Neuronal stem cell (in vitro differentiated cells): Measurements from ENCODE around the gene OR9A2.

ENCODE experiments used
- DNase-seq: peaks from one replicate; pipeline ENCODE4 v3.0.0-alpha.2; 2013; ENCODE audit warnings: low spot score
- H2AFZ ChIP-seq: one replicate; pipeline ENCODE4 v1.6.1; 2013; ENCODE audit warnings: mild to moderate bottlenecking, low read length, inconsistent platforms
- H2AK5ac ChIP-seq: 2 replicates; pipeline ENCODE4 v1.6.1; 2013; ENCODE audit warnings: low read depth, mild to moderate bottlenecking, inconsistent platforms, low read length, moderate library complexity, mixed read lengths
- H2BK120ac ChIP-seq: 2 replicates; pipeline ENCODE4 v1.6.1; 2013; ENCODE audit warnings: low read depth, mild to moderate bottlenecking, inconsistent platforms, low read length, moderate library complexity, mixed read lengths
- H2BK12ac ChIP-seq: one replicate; pipeline ENCODE4 v1.6.1; 2013; ENCODE audit warnings: low read length, inconsistent platforms
- H2BK15ac ChIP-seq: 2 replicates; pipeline ENCODE4 v1.6.1; 2013; ENCODE audit warnings: mild to moderate bottlenecking, low read length, inconsistent platforms, mixed read lengths
- H2BK5ac ChIP-seq: one replicate; pipeline ENCODE4 v1.6.1; 2013; ENCODE audit warnings: inconsistent platforms, mild to moderate bottlenecking, low read length, moderate library complexity
- H3K14ac ChIP-seq: one replicate; pipeline ENCODE4 v1.6.1; 2013; ENCODE audit warnings: low read length, inconsistent platforms
- H3K18ac ChIP-seq: 2 replicates; pipeline ENCODE4 v1.6.1; 2013; ENCODE audit warnings: low read length, inconsistent platforms
- H3K23ac ChIP-seq: 2 replicates; pipeline ENCODE4 v1.6.1; 2013; ENCODE audit warnings: low read depth, mild to moderate bottlenecking, mixed read lengths, low read length, inconsistent platforms; ENCODE audit not compliant: poor library complexity
- H3K27ac ChIP-seq: replicated peaks from 3 replicates; pipeline ENCODE4 v1.5.1; 2013; ENCODE audit warnings: low read length, inconsistent platforms
- H3K27me3 ChIP-seq, 3 experiments: 2 replicates each; pipeline ENCODE4 v1.6.1; 2013; ENCODE audit warnings: low read length in 3 of 3, mild to moderate bottlenecking in 2 of 3, inconsistent platforms in 1 of 3, low read depth in 1 of 3, mixed read lengths in 1 of 3, moderate library complexity in 1 of 3; ENCODE audit not compliant: control insufficient read depth in 3 of 3, insufficient read depth in 3 of 3
- H3K36me3 ChIP-seq, 2 donors: replicated peaks in 1 of 2; 2 replicates each; pipeline ENCODE4 v1.6.1; 2013; ENCODE audit warnings: low read length in 2 of 2; ENCODE audit not compliant: control insufficient read depth in 2 of 2, insufficient read depth in 2 of 2
- H3K4ac ChIP-seq: 2 replicates; pipeline ENCODE4 v1.6.1; 2013; ENCODE audit warnings: inconsistent platforms, mild to moderate bottlenecking, low read length, moderate library complexity
- H3K4me1 ChIP-seq, 2 donors: 1 replicate in 1 of 2; 2 replicates in 1 of 2; pipeline ENCODE4 v1.6.1; 2013; ENCODE audit warnings: low read length in 2 of 2, low read depth in 1 of 2; ENCODE audit not compliant: control insufficient read depth in 2 of 2, insufficient read depth in 1 of 2
- H3K4me2 ChIP-seq: one replicate; pipeline ENCODE4 v1.6.1; 2013; ENCODE audit warnings: mild to moderate bottlenecking, low read length, inconsistent platforms; ENCODE audit not compliant: insufficient read depth, poor library complexity, severe bottlenecking
- H3K4me3 ChIP-seq, 2 donors: 2 replicates each; pipeline ENCODE4 v1.5.1; 2013; ENCODE audit warnings: low read length in 2 of 2, mild to moderate bottlenecking in 2 of 2, inconsistent platforms in 1 of 2, moderate library complexity in 1 of 2
- H3K79me1 ChIP-seq: one replicate; pipeline ENCODE4 v1.6.1; 2013; ENCODE audit warnings: low read depth, mild to moderate bottlenecking, inconsistent platforms, low read length, moderate library complexity
- H3K9ac ChIP-seq: one replicate; pipeline ENCODE4 v1.6.1; 2013; ENCODE audit warnings: mild to moderate bottlenecking, low read depth, low read length, inconsistent platforms; ENCODE audit not compliant: poor library complexity
- H3K9me3 ChIP-seq, 2 donors: replicated peaks in 1 of 2; 2 replicates each; pipeline versions ENCODE3 to v1.6.1; 2013; ENCODE audit warnings: low read length in 2 of 2, mild to moderate bottlenecking in 2 of 2, inconsistent platforms in 1 of 2, low read depth in 1 of 2, mixed read lengths in 1 of 2, moderate library complexity in 1 of 2; ENCODE audit not compliant: control insufficient read depth in 2 of 2, insufficient read depth in 1 of 2
- H4K8ac ChIP-seq: one replicate; pipeline ENCODE4 v1.6.1; 2013; ENCODE audit warnings: low read depth, mild to moderate bottlenecking, inconsistent platforms, low read length, moderate library complexity
- H4K91ac ChIP-seq: one replicate; pipeline ENCODE4 v1.6.1; 2013; ENCODE audit warnings: low read length, low read depth, mild to moderate bottlenecking, inconsistent platforms; ENCODE audit not compliant: poor library complexity
- WGBS, 2 donors: extraction: QIAGEN DNeasy Blood & Tissue Kit; methylation state at CpG; one replicate each; pipeline ENCODE4 v1.1.7; 2013; ENCODE audit warnings: missing lambda C conversion rate in 2 of 2, mixed read lengths in 1 of 2; ENCODE audit not compliant: insufficient read length in 2 of 2, insufficient replicate concordance in 1 of 2; ENCODE audit errors: extremely low coverage in 2 of 2; 5-methylcytosine and 5-hydroxymethylcytosine counted together

The OR9A2 gene

DNA sequence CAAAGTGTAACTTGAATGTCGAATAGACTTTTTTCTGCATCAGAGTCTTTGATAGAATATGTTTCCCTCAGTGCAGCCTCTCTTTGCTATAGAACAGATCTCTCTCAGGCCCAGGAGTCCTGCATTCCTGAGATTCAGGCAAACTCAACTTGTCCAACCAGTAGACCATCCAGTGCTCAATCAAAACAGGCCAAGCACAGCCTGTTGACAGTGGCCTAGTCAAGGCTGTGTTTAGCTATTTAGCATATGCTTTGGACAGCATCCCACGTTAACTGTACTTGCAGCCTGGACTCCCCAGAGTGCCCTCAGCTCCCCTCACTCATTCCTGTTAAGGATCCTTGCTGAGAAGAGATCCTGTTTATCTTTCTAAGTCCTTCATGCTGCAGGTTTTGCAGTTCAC, 41.5 kb upstream of the OR9A2 start:
- Histone ChIP-seq H3K4me1 (peaks cover 0 to 14% of the 10 kb centered on the region in 2 donors), H3K23ac (no peak overlapping the region), H3K4ac (no peak overlapping the region), H3K9me3 (no peaks in the 10 kb centered on the region), H3K4me3 (no peak overlapping the region), H3K18ac (no peak overlapping the region), H3K9ac (no peak overlapping the region), H4K91ac (no peak overlapping the region), H2AFZ (no peak overlapping the region), H2BK15ac (no peak overlapping the region), H2AK5ac (no peak overlapping the region), H2BK120ac (no peak overlapping the region), H3K27ac (no peak overlapping the region), H3K14ac (no peak overlapping the region), H3K4me2 (no peak overlapping the region), H2BK12ac (no peak overlapping the region), H3K27me3 (no peaks in the 10 kb centered on the region), H3K36me3 (no peaks in the 10 kb centered on the region), H3K79me1 (no peaks in the 10 kb centered on the region), H4K8ac (no peak overlapping the region), H2BK5ac (no peak overlapping the region)
- no CpG with 5 or more reads among the region's 2 CpGs for WGBS, 2 donors
- no peak for DNase-seq

DNA sequence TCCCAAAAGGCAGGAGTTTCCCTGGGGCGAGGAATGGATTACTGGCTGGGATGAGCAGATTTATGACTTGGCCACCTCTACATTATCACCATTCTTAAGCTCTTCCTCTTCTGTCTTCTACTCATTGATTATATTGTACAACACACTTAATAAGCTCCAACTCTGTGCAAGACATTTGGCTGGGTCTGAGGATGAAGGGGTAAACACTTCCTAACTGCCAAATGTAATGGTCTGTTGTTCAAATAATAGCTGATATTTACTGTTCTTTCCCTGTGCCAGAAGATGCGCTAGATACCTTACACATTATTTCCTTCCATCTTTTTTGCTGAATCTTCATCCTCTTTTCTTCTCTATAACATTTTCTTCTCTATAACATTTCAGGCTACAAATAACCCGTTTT, 36.8 kb upstream of the OR9A2 start:
- Histone ChIP-seq H2BK5ac (no peak overlapping the region), H3K36me3 (no peaks in the 10 kb centered on the region), H3K4me3 (no peak overlapping the region), H3K9me3 (peaks cover 0 to 5% of the 10 kb centered on the region in 2 donors), H3K4me1 (peaks cover 0 to 2% of the 10 kb centered on the region in 2 donors), H2BK15ac (no peak overlapping the region), H2AFZ (no peak overlapping the region), H3K27me3 (no peaks in the 10 kb centered on the region), H3K4me2 (no peak overlapping the region), H3K79me1 (no peaks in the 10 kb centered on the region), H3K9ac (no peak overlapping the region), H4K91ac (no peak overlapping the region), H4K8ac (no peak overlapping the region), H3K27ac (no peak overlapping the region), H2BK120ac (no peak overlapping the region), H3K4ac (no peak overlapping the region), H2BK12ac (no peak overlapping the region), H2AK5ac (no peak overlapping the region), H3K14ac (no peak overlapping the region), H3K23ac (no peak overlapping the region), H3K18ac (no peak overlapping the region)
- WGBS, 2 donors: 100% methylated on average over 1 of the region's 3 CpGs; no CpG with 5 or more reads in 1 of the 2 donors
- no peak for DNase-seq

DNA sequence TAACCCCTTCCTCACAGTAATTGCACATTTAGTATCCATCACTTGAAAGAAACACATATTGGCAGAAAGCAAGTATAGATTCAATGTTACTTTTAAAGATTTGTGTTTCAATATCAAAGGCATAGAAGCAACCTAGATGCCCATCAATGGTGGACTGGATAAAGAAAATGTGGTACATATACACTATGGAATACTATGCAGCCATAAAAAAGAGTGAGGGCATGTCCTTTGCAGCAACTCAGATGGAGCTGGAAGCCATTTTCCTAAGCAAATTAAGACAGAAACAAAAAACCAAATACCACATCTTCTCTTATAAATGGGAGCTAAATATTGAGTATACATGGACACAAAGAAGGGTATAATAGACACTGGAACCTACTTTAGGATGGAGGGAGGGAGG, 28.8 kb upstream of the OR9A2 start:
- Histone ChIP-seq H2BK120ac (no peak overlapping the region), H3K23ac (no peak overlapping the region), H3K4me2 (no peak overlapping the region), H3K4me1 (no peaks in the 10 kb centered on the region), H3K27me3 (no peaks in the 10 kb centered on the region), H3K27ac (no peak overlapping the region), H3K18ac (no peak overlapping the region), H3K14ac (no peak overlapping the region), H3K4ac (no peak overlapping the region), H4K8ac (no peak overlapping the region), H2AFZ (no peak overlapping the region), H3K36me3 (no peaks in the 10 kb centered on the region), H3K4me3 (no peak overlapping the region), H2BK15ac (no peak overlapping the region), H3K9me3 (peaks cover 0 to 3% of the 10 kb centered on the region in 2 donors), H3K9ac (no peak overlapping the region), H2BK5ac (no peak overlapping the region), H2AK5ac (no peak overlapping the region), H3K79me1 (no peaks in the 10 kb centered on the region), H2BK12ac (no peak overlapping the region), H4K91ac (no peak overlapping the region)
- no peak for DNase-seq

DNA sequence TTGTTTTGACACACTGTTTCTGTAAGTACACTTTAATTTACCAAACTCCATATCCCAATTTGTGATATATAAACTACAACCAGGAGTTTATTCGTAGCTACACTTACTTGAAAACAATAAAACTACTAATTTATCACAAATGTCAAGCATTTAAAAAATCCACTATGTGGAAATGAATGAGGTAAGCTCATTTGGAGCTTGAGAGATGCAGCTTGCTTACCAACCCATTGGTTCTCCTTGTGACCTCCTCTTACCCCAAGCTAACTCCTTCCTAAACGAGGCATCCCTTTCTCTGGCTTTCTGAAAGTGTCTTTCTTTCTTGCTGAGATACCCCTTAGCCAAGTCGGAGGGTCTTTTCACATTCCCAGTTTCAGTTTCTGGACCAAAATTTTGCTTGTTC, 27.7 kb upstream of the OR9A2 start:
- Histone ChIP-seq H3K9me3 (peaks cover 0 to 3% of the 10 kb centered on the region in 2 donors), H3K9ac (no peak overlapping the region), H3K4me2 (no peak overlapping the region), H3K14ac (no peak overlapping the region), H3K4me1 (no peaks in the 10 kb centered on the region), H2AFZ (no peak overlapping the region), H3K18ac (no peak overlapping the region), H3K79me1 (no peaks in the 10 kb centered on the region), H4K91ac (no peak overlapping the region), H2BK15ac (no peak overlapping the region), H3K4ac (no peak overlapping the region), H3K23ac (no peak overlapping the region), H3K27me3 (no peaks in the 10 kb centered on the region), H3K36me3 (no peaks in the 10 kb centered on the region), H2BK12ac (no peak overlapping the region), H2AK5ac (no peak overlapping the region), H3K27ac (no peak overlapping the region), H4K8ac (no peak overlapping the region), H3K4me3 (no peak overlapping the region), H2BK5ac (no peak overlapping the region), H2BK120ac (no peak overlapping the region)
- WGBS, 2 donors: no CpG with 5 or more reads among the region's 3 CpGs
- no peak for DNase-seq
